Immature natural killer cell (primary cell): Measurements from ENCODE around the gene FKBP15. TPM values are rescaled to one million over a fixed set of nuclear protein-coding genes. Genes with fewer than 3 reads are reported as not detected.
A peak's percentile ranks its signal among the peaks of the same experiment; 100 is the strongest.
"Not testable (repeated sequence)": the region's sequence is repeated elsewhere in the genome, so short reads cannot be mapped to it uniquely, and the experiment has no call there.

ENCODE experiments used
- DNase-seq, 3 donors: peaks; one replicate each; pipeline ENCODE4 v3.0.0; 2022; ENCODE audit warnings: mixed read lengths in 1 of 3
- H3K27ac Mint-ChIP-seq, 6 donors: one replicate each; pipeline ENCODE4 v1.8.0; 2020; ENCODE audit warnings: mixed read lengths in 6 of 6, mild to moderate bottlenecking in 5 of 6, inconsistent platforms in 4 of 6, moderate library complexity in 3 of 6
- H3K27me3 Mint-ChIP-seq, 3 donors: one replicate each; pipeline ENCODE4 v1.8.0; 2020 to 2021; ENCODE audit warnings: low read depth in 3 of 3, mild to moderate bottlenecking in 3 of 3, mixed read lengths in 3 of 3, moderate library complexity in 3 of 3, inconsistent platforms in 1 of 3
- H3K36me3 Mint-ChIP-seq, 3 donors: one replicate each; pipeline ENCODE4 v1.8.0; 2020; ENCODE audit warnings: mixed read lengths in 3 of 3, inconsistent platforms in 2 of 3, mild to moderate bottlenecking in 2 of 3
- H3K4me1 Mint-ChIP-seq, 2 donors: one replicate each; pipeline ENCODE4 v1.8.0; 2020; ENCODE audit warnings: inconsistent platforms in 2 of 2, mild to moderate bottlenecking in 2 of 2, mixed read lengths in 2 of 2, moderate library complexity in 1 of 2
- H3K4me3 Mint-ChIP-seq, 5 donors: one replicate each; pipeline ENCODE4 v1.8.0; 2020; ENCODE audit warnings: mild to moderate bottlenecking in 5 of 5, mixed read lengths in 5 of 5, inconsistent platforms in 3 of 5, moderate library complexity in 3 of 5
- H3K9me3 Mint-ChIP-seq, 6 donors: one replicate each; pipeline ENCODE4 v1.8.0; 2020; ENCODE audit warnings: mild to moderate bottlenecking in 6 of 6, mixed read lengths in 6 of 6, inconsistent platforms in 4 of 6, moderate library complexity in 3 of 6
- polyA plus RNA-seq, 3 donors: library from polyadenylated mRNA; unstranded; fragments of 300-500 nt; fragmentation: Illumina TruSeq; gene quantifications; one replicate each; pipeline ENCODE4 v1.2.3, GENCODE V29; 2021

Gene FKBP15
- polyA plus RNA-seq, 3 donors from 2014 or later = 2.8 to 22.7 (median 8.4) TPM

DNA sequence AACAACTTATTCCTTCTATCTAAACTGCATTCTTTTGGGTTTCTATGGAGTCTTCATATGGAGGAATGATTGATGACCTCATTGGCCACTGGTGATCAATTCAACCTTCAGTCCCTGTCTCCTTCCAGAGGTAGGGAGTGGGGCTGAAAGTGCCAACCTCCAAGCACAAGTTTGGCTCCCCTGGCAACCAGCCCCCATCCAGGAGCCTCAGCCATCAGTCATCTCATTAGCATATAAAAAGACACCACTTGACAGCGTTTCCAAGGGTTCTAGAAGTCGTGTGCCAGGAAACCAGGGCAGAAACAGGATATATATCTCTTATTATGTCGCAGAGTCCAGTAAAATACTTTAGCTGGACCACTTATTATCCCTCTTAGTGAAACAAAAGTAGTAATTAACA is 60.5 kb downstream of the FKBP15 start:
- Mint-ChIP-seq H3K4me1 (peaks cover 8 to 11% of the 10 kb centered on the region in 2 donors), H3K4me3 (no peak overlapping the region), H3K36me3 (peaks cover 4 to 29% (median 11%) of the 10 kb centered on the region in 3 donors), H3K9me3 (no peaks in the 10 kb centered on the region), H3K27ac (peak overlapping the region in 1 of 6 donors; percentile 6), H3K27me3 (peaks cover 0 to 4% (median 0%) of the 10 kb centered on the region in 3 donors)
- no peak for DNase-seq

DNA sequence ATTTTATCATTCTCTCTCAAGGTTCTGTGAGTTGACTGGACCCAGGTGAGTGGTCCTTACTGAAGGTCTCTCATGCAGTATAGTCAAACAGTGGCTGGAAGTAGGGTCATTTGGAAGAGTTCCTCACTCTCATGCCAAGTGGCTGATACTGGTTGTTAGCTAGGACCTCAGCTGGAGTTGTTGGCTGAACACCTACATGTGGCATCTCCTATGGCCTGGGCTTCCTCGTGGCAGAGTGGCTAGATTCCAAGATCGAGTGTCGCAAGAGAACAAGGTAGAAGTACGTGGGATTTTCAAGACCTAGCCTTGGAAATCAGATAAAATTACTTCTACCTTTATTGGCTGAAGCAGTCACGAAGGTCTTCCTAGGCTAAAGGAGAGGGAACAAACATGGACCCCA is 62.6 kb downstream of the FKBP15 start:
- peaks cover 0 to 4% (median 0%) of the 10 kb centered on the region in 3 donors for H3K27me3 Mint-ChIP-seq
- no peak for DNase-seq
- H3K36me3 Mint-ChIP-seq = peaks cover 7 to 13% (median 8%) of the 10 kb centered on the region in 3 donors

GRCh38 chr9:113156880-113157279 is 64.2 kb downstream of the FKBP15 start:
- H3K4me3 Mint-ChIP-seq = no peak overlapping the region
- DNase-seq = no peak

More for the DNA sequence above, 62.6 kb downstream of the FKBP15 start:
- peak overlapping the region in 1 of 6 donors; percentile 46 for H3K27ac Mint-ChIP-seq
- no peaks in the 10 kb centered on the region for H3K9me3 Mint-ChIP-seq
- H3K4me3 Mint-ChIP-seq = no peak overlapping the region
- H3K4me1 Mint-ChIP-seq = peaks cover 8 to 18% of the 10 kb centered on the region in 2 donors

DNA sequence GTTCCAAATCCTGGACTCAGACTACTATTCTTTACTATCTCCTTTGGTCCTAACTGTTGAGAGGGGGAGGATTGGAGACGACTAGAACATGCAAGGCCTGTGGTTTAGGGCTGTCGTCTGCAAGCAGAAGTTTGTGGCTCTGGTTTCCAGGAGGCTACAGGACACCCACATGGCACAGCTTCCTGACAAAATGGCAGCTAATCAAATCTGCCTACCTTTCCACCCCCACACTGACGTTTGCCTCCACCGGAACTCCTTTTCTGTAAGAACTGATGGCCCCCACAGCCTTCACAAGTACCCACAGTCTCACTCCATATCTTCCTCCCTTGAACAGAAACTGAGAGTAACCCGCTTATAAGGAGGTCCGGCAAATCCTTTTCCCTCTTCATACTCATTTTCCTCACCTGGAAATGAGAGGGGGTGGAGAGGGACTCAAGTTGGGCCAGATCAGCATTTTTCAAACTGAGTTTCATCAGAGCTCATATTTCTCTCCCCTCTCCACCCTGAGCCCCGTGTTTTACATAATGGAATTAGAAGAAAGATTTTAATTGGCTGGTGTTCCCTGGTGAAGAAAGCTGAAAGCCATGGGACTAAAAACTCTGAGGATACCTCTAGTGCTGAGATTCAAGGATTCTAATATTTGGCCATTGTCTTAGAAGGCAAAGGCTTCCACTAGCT is 65.0 kb downstream of the FKBP15 start:
- peak; percentile 7 to 18 (median 11) for DNase-seq
- peak overlapping the region in 2 of 5 donors; percentile 2 to 11 for H3K4me3 Mint-ChIP-seq
- peaks cover 0 to 8% (median 7%) of the 10 kb centered on the region in 3 donors for H3K36me3 Mint-ChIP-seq
- H3K9me3 Mint-ChIP-seq = no peaks in the 10 kb centered on the region
- H3K27ac Mint-ChIP-seq = peak overlapping the region in 3 of 6 donors; percentile 40 to 51 (median 42)
- peaks cover 23 to 27% of the 10 kb centered on the region in 2 donors for H3K4me1 Mint-ChIP-seq
- H3K27me3 Mint-ChIP-seq = peaks cover 0 to 2% (median 0%) of the 10 kb centered on the region in 3 donors

More at GRCh38 chr9:113156880-113157279, 64.2 kb downstream of the FKBP15 start:
- peaks cover 17 to 21% of the 10 kb centered on the region in 2 donors for H3K4me1 Mint-ChIP-seq
- H3K36me3 Mint-ChIP-seq = peaks cover 0 to 8% (median 7%) of the 10 kb centered on the region in 3 donors
- H3K27me3 Mint-ChIP-seq = peaks cover 0 to 2% (median 0%) of the 10 kb centered on the region in 3 donors
- H3K9me3 Mint-ChIP-seq = no peaks in the 10 kb centered on the region
- H3K27ac Mint-ChIP-seq = peak overlapping the region in 1 of 6 donors; percentile 8

DNA sequence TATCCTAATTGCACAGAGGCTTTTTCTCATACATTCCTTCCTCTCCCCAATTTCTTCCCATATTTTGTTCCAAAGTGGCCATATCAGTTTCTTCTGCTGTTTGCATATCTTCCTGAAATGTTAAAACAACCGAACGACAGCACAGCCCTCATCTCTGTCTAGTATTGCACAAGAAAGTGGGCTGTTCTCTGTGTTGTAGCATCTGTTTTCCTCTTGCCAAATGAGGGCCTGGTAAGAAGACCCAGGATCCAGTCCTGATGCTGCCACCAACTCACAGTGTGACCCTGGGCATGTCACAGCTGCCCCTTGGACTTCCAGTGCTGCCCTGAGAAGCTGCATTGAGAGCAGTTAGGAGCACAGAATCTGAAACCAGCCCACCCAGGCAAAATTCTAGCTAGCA is 66.1 kb downstream of the FKBP15 start:
- Mint-ChIP-seq H3K27ac (peak overlapping the region in 2 of 6 donors; percentile 9 to 38), H3K27me3 (peaks cover 0 to 1% (median 0%) of the 10 kb centered on the region in 3 donors), H3K4me3 (no peak overlapping the region), H3K9me3 (no peaks in the 10 kb centered on the region), H3K36me3 (peaks cover 0 to 8% (median 3%) of the 10 kb centered on the region in 3 donors), H3K4me1 (peaks cover 29 to 30% of the 10 kb centered on the region in 2 donors)
- no peak for DNase-seq

DNA sequence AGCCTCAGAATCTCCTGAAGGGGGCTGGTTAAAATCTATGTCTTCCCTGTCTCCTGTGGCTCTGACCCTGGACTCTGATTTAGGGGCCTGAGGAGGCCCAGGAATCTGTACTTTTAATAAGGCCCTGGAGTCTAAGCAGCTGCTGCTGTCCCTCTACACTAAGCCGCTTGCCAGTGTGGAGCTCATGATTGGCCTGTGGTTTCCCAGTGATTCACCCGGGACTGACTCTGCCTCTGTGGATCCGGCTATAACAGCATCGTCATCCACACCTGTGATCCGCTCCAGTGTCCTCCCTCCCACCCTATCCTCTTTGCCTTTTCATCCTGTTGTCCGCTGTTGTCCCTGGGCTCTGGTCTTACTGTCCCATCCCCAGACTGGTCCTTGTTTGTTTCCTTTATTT is 66.6 kb downstream of the FKBP15 start:
- Mint-ChIP-seq H3K4me3 (no peak overlapping the region), H3K4me1 (peaks cover 29 to 30% of the 10 kb centered on the region in 2 donors), H3K36me3 (peaks cover 0 to 8% (median 3%) of the 10 kb centered on the region in 3 donors), H3K9me3 (no peaks in the 10 kb centered on the region), H3K27me3 (peaks cover 0 to 1% (median 0%) of the 10 kb centered on the region in 3 donors), H3K27ac (peak overlapping the region in 4 of 6 donors; percentile 9 to 38 (median 20))
- no peak for DNase-seq

- H3K4me3 Mint-ChIP-seq = no peak overlapping the region
- H3K4me1 Mint-ChIP-seq = peaks cover 29 to 30% of the 10 kb centered on the region in 2 donors
- H3K27ac Mint-ChIP-seq = no peak overlapping the region
- DNase-seq = no peak
- no peaks in the 10 kb centered on the region for H3K9me3 Mint-ChIP-seq
- peaks cover 1 to 6% (median 3%) of the 10 kb centered on the region in 3 donors for H3K27me3 Mint-ChIP-seq
- peaks cover 0 to 3% (median 3%) of the 10 kb centered on the region in 3 donors for H3K36me3 Mint-ChIP-seq
Measured at GRCh38 chr9:113153599-113153998, 67.5 kb downstream of the FKBP15 start.

- DNase-seq = no peak
- Mint-ChIP-seq H3K36me3 (peaks cover 0 to 3% (median 0%) of the 10 kb centered on the region in 3 donors), H3K9me3 (no peaks in the 10 kb centered on the region), H3K27ac (peak overlapping the region in 3 of 6 donors; percentile 12 to 25 (median 14)), H3K4me1 (peaks cover 29% of the 10 kb centered on the region in 2 donors), H3K27me3 (peaks cover 1 to 7% (median 3%) of the 10 kb centered on the region in 3 donors), H3K4me3 (peak overlapping the region; percentile 82 to 89 (median 84))
Measured at GRCh38 chr9:113152699-113153098, 68.4 kb downstream of the FKBP15 start.

GRCh38 chr9:113151696-113152630 is 69.1 kb downstream of the FKBP15 start:
- H3K27ac Mint-ChIP-seq = peak overlapping the region; percentile 12 to 48 (median 32)
- H3K9me3 Mint-ChIP-seq = no peaks in the 10 kb centered on the region
- H3K4me3 Mint-ChIP-seq = peak overlapping the region; percentile 82 to 89 (median 84)
- peaks cover 29% of the 10 kb centered on the region in 2 donors for H3K4me1 Mint-ChIP-seq
- H3K27me3 Mint-ChIP-seq = peaks cover 1 to 9% (median 3%) of the 10 kb centered on the region in 3 donors
- peaks cover 0 to 3% (median 0%) of the 10 kb centered on the region in 3 donors for H3K36me3 Mint-ChIP-seq
- no peak for DNase-seq

GRCh38 chr9:113150670-113151611 is 70.1 kb downstream of the FKBP15 start, which contains the start of gene SLC31A2:
SLC31A2 (plus strand) TSS chr9:113151007; CDS start chr9:113151075, 68 bp downstream.
- Mint-ChIP-seq H3K4me1 (peaks cover 24 to 25% of the 10 kb centered on the region in 2 donors), H3K9me3 (no peaks in the 10 kb centered on the region), H3K27me3 (peaks cover 3 to 12% (median 5%) of the 10 kb centered on the region in 3 donors), H3K36me3 (peaks cover 0 to 3% (median 0%) of the 10 kb centered on the region in 3 donors), H3K4me3 (peak within 1 kb of the TSS; percentile 82 to 89 (median 84)), H3K27ac (peak within 1 kb of the TSS; percentile 12 to 84 (median 44))
- peak; percentile 79 to 80 (median 80) for DNase-seq

GRCh38 chr9:113149561-113149960 is 71.5 kb downstream of the FKBP15 start:
- not testable (repeated sequence) for H3K27ac Mint-ChIP-seq, DNase-seq, H3K9me3 Mint-ChIP-seq, H3K36me3 Mint-ChIP-seq
- H3K4me1 Mint-ChIP-seq = peaks cover 14 to 21% of the 10 kb centered on the region in 2 donors
- H3K4me3 Mint-ChIP-seq = peak overlapping the region in 2 of 5 donors; percentile 18 to 29
- H3K27me3 Mint-ChIP-seq = peaks cover 5 to 18% (median 6%) of the 10 kb centered on the region in 3 donors

GRCh38 chr9:113148781-113149510 is 72.1 kb downstream of the FKBP15 start:
- Mint-ChIP-seq H3K4me3 (peak overlapping the region in 1 of 5 donors; percentile 47), H3K27me3 (peaks cover 5 to 18% (median 6%) of the 10 kb centered on the region in 3 donors), H3K27ac (peak overlapping the region in 1 of 6 donors; percentile 7), H3K9me3 (no peaks in the 10 kb centered on the region), H3K4me1 (peaks cover 14 to 21% of the 10 kb centered on the region in 2 donors), H3K36me3 (no peaks in the 10 kb centered on the region)
- DNase-seq = no peak
